T follicular helper cell (primary cell): ENCODE data around the gene POC1A.

ENCODE experiments used
- DNase-seq: peaks from one replicate; pipeline ENCODE4 v3.0.0-alpha.2; 2020; ENCODE audit warnings: low read depth

The POC1A gene

GRCh38 chr3:52099001-52099401 is 55.2 kb downstream of the POC1A start:
- no peak for DNase-seq

- no peak for DNase-seq
Observed at GRCh38 chr3:52097851-52098507, 56.2 kb downstream of the POC1A start.

GRCh38 chr3:52095990-52096775 is 58.0 kb downstream of the POC1A start:
- no peak for DNase-seq

- no peak for DNase-seq
Observed at GRCh38 chr3:52094571-52095485, 59.4 kb downstream of the POC1A start.

- no peak for DNase-seq
Observed at GRCh38 chr3:52093756-52094545, 60.3 kb downstream of the POC1A start.

- no peak for DNase-seq
Observed at GRCh38 chr3:52092891-52093290, 61.3 kb downstream of the POC1A start.

GRCh38 chr3:52092271-52092660 is 62.0 kb downstream of the POC1A start:
- no peak for DNase-seq

GRCh38 chr3:52091586-52092270 is 62.5 kb downstream of the POC1A start:
- DNase-seq, result no peak

GRCh38 chr3:52090933-52091468 is 63.2 kb downstream of the POC1A start:
- no peak for DNase-seq

GRCh38 chr3:52090131-52090932 is 63.9 kb downstream of the POC1A start:
- DNase-seq, result no peak

GRCh38 chr3:52089691-52090090 is 64.5 kb downstream of the POC1A start:
- DNase-seq, result no peak

- DNase-seq, result no peak
Observed at GRCh38 chr3:52088445-52089367, 65.5 kb downstream of the POC1A start.

- no peak for DNase-seq
Observed at GRCh38 chr3:52087731-52088130, 66.5 kb downstream of the POC1A start.

GRCh38 chr3:52086976-52087663 is 67.1 kb downstream of the POC1A start:
- no peak for DNase-seq

GRCh38 chr3:52086461-52086860 is 67.8 kb downstream of the POC1A start:
- DNase-seq, result no peak

- no peak for DNase-seq
Observed at GRCh38 chr3:52085681-52086282, 68.4 kb downstream of the POC1A start.

GRCh38 chr3:52084954-52085680 is 69.1 kb downstream of the POC1A start:
- no peak for DNase-seq
